Ishikawa (cell line): ENCODE measurements around the gene MEF2A.

ENCODE experiments used
- CEBPB ChIP-seq: IDR thresholded peaks from 2 replicates; pipeline ENCODE4 v1.6.1; 2012
- CREB1 ChIP-seq: IDR thresholded peaks from 2 replicates; pipeline ENCODE4 v1.6.1; 2012; ENCODE audit warnings: low read depth
- EGR1 ChIP-seq: IDR thresholded peaks from 2 replicates; pipeline ENCODE4 v1.6.1; 2012
- EP300 ChIP-seq: IDR thresholded peaks from 2 replicates; pipeline ENCODE4 v1.6.1; 2012; ENCODE audit warnings: borderline replicate concordance
- FOXM1 ChIP-seq: IDR thresholded peaks from 2 replicates; pipeline ENCODE4 v1.6.1; 2012; ENCODE audit warnings: low read depth, borderline replicate concordance
- NFIC ChIP-seq: IDR thresholded peaks from 2 replicates; pipeline ENCODE4 v1.6.1; 2012
- RAD21 ChIP-seq: IDR thresholded peaks from 2 replicates; pipeline ENCODE4 v1.6.1; 2012; ENCODE audit warnings: low read depth
- TAF1 ChIP-seq: IDR thresholded peaks from 2 replicates; pipeline ENCODE4 v1.6.1; 2012; ENCODE audit warnings: low read depth, mild to moderate bottlenecking
- TCF12 ChIP-seq: IDR thresholded peaks from 2 replicates; pipeline ENCODE4 v1.6.1; 2012; ENCODE audit warnings: low read depth
- TEAD4 ChIP-seq: IDR thresholded peaks from 2 replicates; pipeline ENCODE4 v1.6.1; 2012
- YY1 ChIP-seq: IDR thresholded peaks from 2 replicates; pipeline ENCODE4 v1.6.1; 2012; ENCODE audit warnings: low read depth
- ZBTB7A ChIP-seq: IDR thresholded peaks from 2 replicates; pipeline ENCODE4 v1.6.1; 2012; ENCODE audit warnings: low read depth
- TF ChIP-seq, protein P1 (sequence below): IDR thresholded peaks from 2 replicates; pipeline ENCODE4 v1.6.1; 2012; ENCODE audit warnings: low read depth, mild to moderate bottlenecking
- TF ChIP-seq, protein P2 (sequence below): IDR thresholded peaks from 2 replicates; pipeline ENCODE4 v1.6.1; 2012
- TF ChIP-seq, protein P3 (sequence below): IDR thresholded peaks from 2 replicates; pipeline ENCODE4 v1.6.1; 2012

Gene MEF2A

DNA sequence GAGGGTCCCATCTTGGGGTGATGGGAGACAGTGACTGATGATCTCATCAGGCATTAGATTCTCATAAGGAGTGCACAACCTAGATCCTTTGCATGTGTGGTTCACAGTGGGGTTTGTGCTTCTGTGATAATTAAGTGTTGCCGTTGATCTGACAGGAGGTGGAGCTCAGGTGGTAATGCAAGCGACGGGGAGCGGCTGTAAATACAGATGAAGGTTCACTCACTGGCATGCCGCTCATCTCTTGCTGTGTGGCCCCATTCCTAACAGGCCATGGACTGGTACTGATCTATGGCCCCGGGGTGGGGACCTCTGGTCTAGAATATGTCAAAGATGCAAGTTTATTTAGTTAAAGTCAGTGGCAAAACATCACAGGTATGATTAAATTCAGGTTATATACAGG lies 8.7 kb downstream of the MEF2A start:
- no peak for TF ChIP-seq CEBPB
- no peak for TF ChIP-seq TAF1
- no peak for TF ChIP-seq FOXM1
- TF ChIP-seq, protein P1, sequence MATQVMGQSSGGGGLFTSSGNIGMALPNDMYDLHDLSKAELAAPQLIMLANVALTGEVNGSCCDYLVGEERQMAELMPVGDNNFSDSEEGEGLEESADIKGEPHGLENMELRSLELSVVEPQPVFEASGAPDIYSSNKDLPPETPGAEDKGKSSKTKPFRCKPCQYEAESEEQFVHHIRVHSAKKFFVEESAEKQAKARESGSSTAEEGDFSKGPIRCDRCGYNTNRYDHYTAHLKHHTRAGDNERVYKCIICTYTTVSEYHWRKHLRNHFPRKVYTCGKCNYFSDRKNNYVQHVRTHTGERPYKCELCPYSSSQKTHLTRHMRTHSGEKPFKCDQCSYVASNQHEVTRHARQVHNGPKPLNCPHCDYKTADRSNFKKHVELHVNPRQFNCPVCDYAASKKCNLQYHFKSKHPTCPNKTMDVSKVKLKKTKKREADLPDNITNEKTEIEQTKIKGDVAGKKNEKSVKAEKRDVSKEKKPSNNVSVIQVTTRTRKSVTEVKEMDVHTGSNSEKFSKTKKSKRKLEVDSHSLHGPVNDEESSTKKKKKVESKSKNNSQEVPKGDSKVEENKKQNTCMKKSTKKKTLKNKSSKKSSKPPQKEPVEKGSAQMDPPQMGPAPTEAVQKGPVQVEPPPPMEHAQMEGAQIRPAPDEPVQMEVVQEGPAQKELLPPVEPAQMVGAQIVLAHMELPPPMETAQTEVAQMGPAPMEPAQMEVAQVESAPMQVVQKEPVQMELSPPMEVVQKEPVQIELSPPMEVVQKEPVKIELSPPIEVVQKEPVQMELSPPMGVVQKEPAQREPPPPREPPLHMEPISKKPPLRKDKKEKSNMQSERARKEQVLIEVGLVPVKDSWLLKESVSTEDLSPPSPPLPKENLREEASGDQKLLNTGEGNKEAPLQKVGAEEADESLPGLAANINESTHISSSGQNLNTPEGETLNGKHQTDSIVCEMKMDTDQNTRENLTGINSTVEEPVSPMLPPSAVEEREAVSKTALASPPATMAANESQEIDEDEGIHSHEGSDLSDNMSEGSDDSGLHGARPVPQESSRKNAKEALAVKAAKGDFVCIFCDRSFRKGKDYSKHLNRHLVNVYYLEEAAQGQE: no peak
- no peak for TF ChIP-seq RAD21
- no peak for TF ChIP-seq TCF12
- TF ChIP-seq, protein P2, sequence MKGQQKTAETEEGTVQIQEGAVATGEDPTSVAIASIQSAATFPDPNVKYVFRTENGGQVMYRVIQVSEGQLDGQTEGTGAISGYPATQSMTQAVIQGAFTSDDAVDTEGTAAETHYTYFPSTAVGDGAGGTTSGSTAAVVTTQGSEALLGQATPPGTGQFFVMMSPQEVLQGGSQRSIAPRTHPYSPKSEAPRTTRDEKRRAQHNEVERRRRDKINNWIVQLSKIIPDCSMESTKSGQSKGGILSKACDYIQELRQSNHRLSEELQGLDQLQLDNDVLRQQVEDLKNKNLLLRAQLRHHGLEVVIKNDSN: no peak
- TF ChIP-seq YY1: no peak
- TF ChIP-seq EGR1: no peak
- no peak for TF ChIP-seq ZBTB7A
- TF ChIP-seq CREB1: no peak

DNA sequence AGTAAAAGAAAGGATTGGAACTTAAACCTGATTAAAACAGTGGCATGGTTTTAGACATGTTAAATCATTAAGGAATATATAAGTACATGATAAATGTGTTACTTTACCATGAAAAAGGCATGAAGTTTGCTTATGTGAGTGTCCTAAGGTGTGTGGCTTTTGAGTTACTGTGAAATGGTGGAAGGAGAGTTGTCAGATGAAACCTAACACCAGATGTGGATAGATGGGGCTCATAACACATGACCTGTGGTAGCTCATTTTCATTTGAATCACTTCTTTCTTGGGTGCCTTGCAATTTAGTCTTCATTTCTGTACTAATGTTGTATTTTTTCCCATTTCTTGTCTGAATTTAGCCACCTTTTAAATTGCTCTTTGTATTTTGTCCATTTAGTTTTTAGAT lies 13.0 kb downstream of the MEF2A start:
- TF ChIP-seq ZBTB7A (no peak), NFIC (no peak), CREB1 (no peak)
- TF ChIP-seq, protein P2: no peak
- TF ChIP-seq, protein P1: no peak

DNA sequence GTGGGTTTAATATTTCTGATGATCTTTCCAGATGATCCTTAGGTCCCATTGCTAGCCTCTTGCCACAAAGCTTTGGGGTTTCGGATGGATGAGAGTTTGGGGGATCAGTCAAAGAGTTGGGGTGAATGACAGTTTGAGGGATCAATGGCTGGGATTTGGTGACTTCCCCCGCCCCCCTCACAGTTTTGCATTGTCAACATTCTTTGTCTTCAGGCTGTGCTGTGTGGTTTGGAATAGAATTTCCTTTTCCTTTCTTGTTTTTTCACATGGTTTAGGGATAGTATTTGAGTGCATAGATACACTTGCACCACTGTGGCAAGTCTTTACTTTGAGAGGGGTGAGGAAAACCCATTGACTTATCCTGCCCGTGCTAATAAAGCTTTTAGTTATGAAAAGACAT lies 14.3 kb downstream of the MEF2A start:
- no peak for TF ChIP-seq RAD21
- no peak for TF ChIP-seq CREB1
- TF ChIP-seq, protein P1: no peak
- no peak for TF ChIP-seq NFIC
- TF ChIP-seq EP300: no peak
- no peak for TF ChIP-seq YY1
- TF ChIP-seq CEBPB: no peak
- no peak for TF ChIP-seq TAF1
- no peak for TF ChIP-seq ZBTB7A

DNA sequence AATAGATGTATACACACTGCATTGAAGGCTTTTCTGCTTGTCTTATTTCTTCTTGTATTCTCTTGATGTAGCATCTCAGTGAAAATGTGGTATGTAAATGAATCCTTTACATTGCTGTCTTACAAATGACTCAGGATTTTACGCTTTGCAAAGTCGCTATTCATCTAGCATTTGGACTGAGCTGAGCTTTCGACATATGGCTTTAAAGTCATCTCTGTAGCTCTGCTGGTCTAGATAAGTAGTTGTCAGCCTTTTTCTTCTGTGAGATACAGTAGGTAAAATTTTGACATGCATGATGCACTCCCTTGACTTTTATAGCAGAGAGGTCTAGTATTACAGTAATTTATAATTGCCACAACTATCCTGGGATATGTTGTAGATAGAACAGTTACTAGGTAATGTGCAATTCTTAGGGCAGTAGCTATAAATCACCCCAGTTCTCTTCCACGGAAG lies 16.8 kb downstream of the MEF2A start:
- TF ChIP-seq EP300 (no peak), TEAD4 (no peak), CEBPB (no peak), YY1 (no peak), CREB1 (no peak), NFIC (no peak)
- TF ChIP-seq, protein P2: no peak

DNA sequence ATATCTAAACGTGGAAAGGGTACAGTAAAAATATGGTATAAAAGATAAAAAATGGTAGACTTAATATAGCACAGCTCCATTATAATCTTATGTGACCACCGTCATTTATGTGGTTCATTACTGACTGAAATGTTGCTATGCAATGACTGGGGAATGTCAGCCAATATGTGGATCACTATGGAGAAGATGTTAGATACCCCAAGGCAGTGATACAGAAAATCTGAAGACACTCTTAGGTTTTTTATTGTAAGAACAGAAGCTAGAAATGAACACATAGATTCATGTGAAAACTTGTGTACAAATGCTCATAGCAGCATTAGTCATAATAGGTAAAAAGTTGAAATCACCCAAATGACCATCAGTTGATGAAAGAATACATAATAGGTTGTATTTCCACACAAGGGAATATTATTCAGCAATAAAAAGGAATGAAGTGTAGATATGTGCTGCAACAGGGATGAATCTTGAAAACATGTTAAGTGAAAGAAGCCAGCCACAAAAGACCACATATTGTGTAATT lies 18.4 kb downstream of the MEF2A start:
- TF ChIP-seq EP300 (no peak), YY1 (no peak), EGR1 (no peak), CREB1 (no peak), FOXM1 (no peak), RAD21 (no peak), TEAD4 (no peak), ZBTB7A (no peak)
- TF ChIP-seq, protein P1: no peak
- TF ChIP-seq, protein P3, sequence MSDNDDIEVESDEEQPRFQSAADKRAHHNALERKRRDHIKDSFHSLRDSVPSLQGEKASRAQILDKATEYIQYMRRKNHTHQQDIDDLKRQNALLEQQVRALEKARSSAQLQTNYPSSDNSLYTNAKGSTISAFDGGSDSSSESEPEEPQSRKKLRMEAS: no peak
- TF ChIP-seq, protein P2: no peak
